Measurements from ENCODE around the gene AGXT2. TPM values are rescaled to one million over a fixed set of nuclear protein-coding genes. Genes with fewer than 3 reads are reported as not detected.
"Not testable (repeated sequence)": the region's sequence is repeated elsewhere in the genome, so short reads cannot be mapped to it uniquely, and the experiment has no call there.

AGXT2 gene
- total RNA-seq, 2 experiments from 2014 or later, result not detected

DNA sequence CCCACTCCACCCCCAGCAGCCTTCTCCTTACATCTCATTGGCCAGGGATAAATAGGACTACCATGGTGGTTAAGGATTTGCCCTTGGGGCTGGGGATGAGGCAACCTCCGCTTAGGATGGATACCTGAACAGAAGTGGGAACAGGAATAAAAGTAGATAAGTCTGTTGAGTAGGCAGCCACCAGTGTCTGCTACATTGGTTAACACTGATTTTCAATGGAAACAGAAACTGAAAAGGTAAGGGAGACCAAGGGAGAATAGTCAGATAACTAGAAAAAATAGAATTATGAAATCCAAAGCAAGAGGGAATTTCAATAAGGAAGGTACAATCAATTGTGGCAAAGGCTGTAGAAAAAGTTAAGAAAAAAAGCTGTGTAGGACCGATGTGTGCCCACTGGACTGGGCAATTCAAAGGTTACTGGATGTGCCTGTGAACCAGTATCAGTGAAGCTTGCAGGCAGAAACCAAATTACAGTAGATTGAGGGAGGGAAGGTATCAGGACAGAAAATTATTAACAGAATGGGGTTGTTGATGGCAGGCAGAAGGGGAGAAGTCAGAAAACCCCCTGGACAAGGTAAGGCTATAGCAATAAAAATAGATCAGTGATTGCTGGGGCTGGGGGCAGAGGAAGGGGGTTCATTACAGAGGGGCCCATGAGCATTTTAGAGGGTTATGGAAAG is 69.7 kb downstream of the AGXT2 start:
- no peaks in the 10 kb centered on the region for H3K36me3 Mint-ChIP-seq
- H3K27me3 Mint-ChIP-seq, result peaks cover 2% of the 10 kb centered on the region
- intact Hi-C loops (cut with micrococcal nuclease), result no loop called here
- H3K4me3 Mint-ChIP-seq, result no peak overlapping the region
- POLR2A ChIA-PET, result no interaction called here
- no peak for DNase-seq
- no peak overlapping the region for H3K27ac Mint-ChIP-seq
- CTCF ChIA-PET, result no interaction called here
- H3K4me1 Mint-ChIP-seq (ENCODE audit: low read depth), result no peaks in the 10 kb centered on the region
- peaks cover 7% of the 10 kb centered on the region for H3K9me3 Mint-ChIP-seq

DNA sequence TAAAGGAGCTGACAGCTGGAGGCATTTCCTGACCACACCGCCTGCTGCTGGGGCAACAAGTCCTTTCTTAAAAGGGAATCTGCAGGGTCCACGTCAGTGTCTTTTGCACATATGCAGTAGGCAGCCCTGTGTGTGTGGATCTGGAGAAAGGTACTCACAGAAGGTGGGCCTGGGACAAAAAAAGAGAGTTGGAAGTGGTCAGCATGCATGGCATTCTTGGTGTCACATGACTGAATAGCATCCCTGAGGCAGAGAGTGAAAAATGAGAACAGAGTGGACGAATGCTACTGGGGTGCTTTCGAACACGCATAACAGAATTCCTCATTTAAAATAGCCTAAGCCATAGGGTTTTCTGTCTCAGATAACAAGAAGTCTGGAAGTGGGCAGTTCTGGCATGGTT is 71.4 kb downstream of the AGXT2 start:
- ChIA-PET POLR2A (interaction anchor here (0.5 kb wide), 1 partner anchor 20 kb away, joined by 3 read pairs; no protein-coding TSS in a partner anchor), CTCF (interaction anchor here (0.9 to 1.0 kb wide), 2 partner anchors 14 to 27 kb away, joined by 3 to 4 read pairs; no protein-coding TSS in a partner anchor)
- DNase-seq, result no peak
- intact Hi-C loops (cut with micrococcal nuclease), result no loop called here
- Mint-ChIP-seq H3K36me3 (no peaks in the 10 kb centered on the region), H3K4me1 (ENCODE audit: low read depth) (no peaks in the 10 kb centered on the region), H3K4me3 (no peak overlapping the region), H3K9me3 (peaks cover under 1% of the 10 kb centered on the region), H3K27ac (no peak overlapping the region), H3K27me3 (peaks cover 2% of the 10 kb centered on the region)

DNA sequence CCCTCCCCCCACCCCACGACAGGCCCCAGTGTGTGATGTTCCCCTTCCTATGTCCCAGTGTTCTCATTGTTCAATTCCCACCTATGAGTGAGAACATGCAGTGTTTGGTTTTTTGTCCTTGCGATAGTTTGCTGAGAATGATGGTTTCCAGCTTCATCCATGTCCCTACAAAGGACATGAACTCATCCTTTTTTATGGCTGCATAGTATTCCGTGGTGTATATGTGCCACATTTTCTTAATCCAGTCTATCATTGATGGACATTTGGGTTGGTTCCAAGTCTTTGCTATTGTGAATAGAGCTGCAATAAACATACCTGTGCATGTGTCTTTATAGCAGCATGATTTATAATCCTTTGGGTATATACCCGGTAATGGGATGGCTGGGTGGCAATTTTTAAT is 76.1 kb downstream of the AGXT2 start:
- H3K4me3 Mint-ChIP-seq; intact Hi-C loops (cut with micrococcal nuclease); H3K36me3 Mint-ChIP-seq; DNase-seq; H3K27me3 Mint-ChIP-seq; H3K9me3 Mint-ChIP-seq; CTCF ChIA-PET; H3K4me1 Mint-ChIP-seq (ENCODE audit: low read depth); H3K27ac Mint-ChIP-seq; POLR2A ChIA-PET: not testable (repeated sequence)

DNA sequence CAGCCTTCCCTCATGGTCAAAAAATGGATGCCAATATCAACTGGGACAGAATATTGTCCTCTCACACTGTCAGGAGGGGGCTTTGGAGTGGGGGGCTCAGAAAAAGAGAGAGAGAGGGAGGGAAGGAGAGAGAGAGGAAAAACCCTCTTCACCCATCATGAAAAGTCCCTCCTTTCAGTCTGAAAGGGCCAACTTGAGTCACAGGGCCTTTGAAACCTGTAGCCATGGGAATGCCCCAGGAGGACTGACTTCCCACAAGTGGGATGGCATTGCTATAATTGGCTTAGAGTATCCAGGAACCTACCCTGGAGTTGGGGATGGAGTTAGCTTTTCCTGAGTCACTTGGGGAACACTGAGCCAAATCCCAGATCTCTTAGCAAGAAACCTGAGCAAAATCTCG is 77.2 kb downstream of the AGXT2 start:
- Mint-ChIP-seq H3K9me3 (peaks cover 8% of the 10 kb centered on the region), H3K4me3 (no peak overlapping the region), H3K36me3 (peaks cover 15% of the 10 kb centered on the region), H3K27me3 (no peaks in the 10 kb centered on the region), H3K27ac (no peak overlapping the region), H3K4me1 (ENCODE audit: low read depth) (no peaks in the 10 kb centered on the region)
- DNase-seq, result no peak
- POLR2A ChIA-PET, result no interaction called here
- intact Hi-C loops (cut with micrococcal nuclease), result no loop called here
- CTCF ChIA-PET, result no interaction called here

- H3K27ac Mint-ChIP-seq, result no peak overlapping the region
- POLR2A ChIA-PET, result no interaction called here
Measured at GRCh38 chr5:34968258-34968657, 79.5 kb downstream of the AGXT2 start.

DNA sequence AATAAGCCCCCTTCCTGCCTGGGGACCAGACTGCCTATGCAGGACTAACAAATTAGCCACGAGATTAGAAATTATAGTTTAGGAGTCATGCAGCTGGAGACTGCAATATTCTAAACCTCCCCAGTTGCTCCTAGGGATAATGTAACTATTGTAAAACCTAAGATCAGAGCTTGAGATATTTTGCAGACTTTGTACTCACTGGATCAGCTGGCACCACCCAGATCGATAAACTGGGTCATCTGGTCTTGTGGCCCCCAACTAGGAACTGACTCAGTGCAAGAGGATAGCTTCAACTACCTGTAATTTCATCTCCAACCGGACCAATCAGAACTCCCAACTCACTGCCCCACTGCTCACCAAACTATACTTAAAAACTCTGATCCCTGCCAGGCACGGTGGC is 80.2 kb downstream of the AGXT2 start:
- intact Hi-C loops (cut with micrococcal nuclease), result no loop called here
- no peaks in the 10 kb centered on the region for H3K4me1 Mint-ChIP-seq (ENCODE audit: low read depth)
- POLR2A ChIA-PET, result no interaction called here

More at GRCh38 chr5:34968258-34968657, 79.5 kb downstream of the AGXT2 start:
- CTCF ChIA-PET, result interaction anchor here (1.2 kb wide), 1 partner anchor 35 kb away, joined by 3 read pairs; no protein-coding TSS in a partner anchor
- no peak for DNase-seq
- Mint-ChIP-seq H3K9me3 (peaks cover 10% of the 10 kb centered on the region), H3K36me3 (peaks cover 15% of the 10 kb centered on the region), H3K27me3 (no peaks in the 10 kb centered on the region), H3K4me1 (ENCODE audit: low read depth) (no peaks in the 10 kb centered on the region), H3K4me3 (no peak overlapping the region)
- intact Hi-C loops (cut with micrococcal nuclease), result no loop called here

GRCh38 chr5:34959323-34959722 is 88.4 kb downstream of the AGXT2 start:
- intact Hi-C loops (cut with micrococcal nuclease), result no loop called here
- no peaks in the 10 kb centered on the region for H3K27me3 Mint-ChIP-seq
- no peaks in the 10 kb centered on the region for H3K9me3 Mint-ChIP-seq
- peak; percentile 16 for DNase-seq
- H3K4me1 Mint-ChIP-seq (ENCODE audit: low read depth), result peaks cover 19% of the 10 kb centered on the region
- CTCF ChIA-PET, result interaction anchor here (0.7 to 5.4 kb wide), 3 partner anchors 8 to 411 kb away, joined by 3 to 52 read pairs (median 3); no protein-coding TSS in a partner anchor
- POLR2A ChIA-PET, result no interaction called here
- no peak overlapping the region for H3K4me3 Mint-ChIP-seq
- peaks cover 12% of the 10 kb centered on the region for H3K36me3 Mint-ChIP-seq
- no peak overlapping the region for H3K27ac Mint-ChIP-seq

More for the DNA sequence above, 80.2 kb downstream of the AGXT2 start:
- Mint-ChIP-seq H3K36me3 (peaks cover 15% of the 10 kb centered on the region), H3K27ac (no peak overlapping the region), H3K4me3 (no peak overlapping the region), H3K27me3 (no peaks in the 10 kb centered on the region), H3K9me3 (peaks cover 10% of the 10 kb centered on the region)
- CTCF ChIA-PET, result no interaction called here
- no peak for DNase-seq

DNA sequence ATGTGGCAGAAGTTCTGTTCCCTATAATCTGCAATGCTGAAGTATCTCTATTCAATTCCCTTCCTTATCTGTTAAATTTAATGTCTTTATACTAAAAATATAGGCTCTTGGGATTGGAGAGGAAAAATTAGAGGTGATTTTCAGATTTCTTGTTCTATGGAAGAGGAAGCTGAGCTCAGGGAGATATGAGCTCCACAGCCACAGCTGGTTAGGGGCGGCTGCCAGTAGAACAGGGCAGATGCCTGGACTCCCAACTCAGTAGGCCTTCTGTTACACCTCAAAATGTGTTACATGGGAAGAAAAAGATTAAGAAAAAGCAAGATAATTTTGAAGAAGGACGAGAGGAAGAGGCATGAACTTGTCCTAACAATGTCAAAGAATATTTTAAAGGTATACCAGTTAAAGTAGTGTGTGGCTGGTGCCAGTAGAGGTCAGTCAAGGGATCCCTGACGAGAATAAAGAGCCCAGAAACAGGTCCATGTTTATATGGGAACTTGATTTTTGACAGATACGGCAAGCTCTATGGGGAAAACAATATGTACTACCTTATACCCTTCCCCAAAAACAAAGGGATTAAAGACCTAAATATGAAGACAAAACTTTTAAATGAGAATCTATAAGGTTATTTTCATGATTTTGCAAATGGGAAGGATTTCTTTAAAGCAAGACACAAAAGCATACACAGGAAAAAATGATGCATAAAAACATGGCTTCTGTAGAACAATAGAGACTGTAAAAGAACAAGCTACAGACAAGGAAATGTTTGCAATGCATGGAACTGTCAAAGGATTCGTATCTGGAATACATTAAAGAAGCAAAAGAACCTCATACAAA is 89.7 kb downstream of the AGXT2 start:
- H3K27ac Mint-ChIP-seq, result no peak overlapping the region

GRCh38 chr5:34957321-34957720 is 90.4 kb downstream of the AGXT2 start:
- peaks cover 17% of the 10 kb centered on the region for H3K36me3 Mint-ChIP-seq
- ChIA-PET CTCF (interaction anchor here (1.3 to 5.4 kb wide), 2 partner anchors 13 to 45 kb away, joined by 3 to 52 read pairs; no protein-coding TSS in a partner anchor), POLR2A (no interaction called here)
- no peaks in the 10 kb centered on the region for H3K9me3 Mint-ChIP-seq
- no peaks in the 10 kb centered on the region for H3K27me3 Mint-ChIP-seq
- peaks cover 19% of the 10 kb centered on the region for H3K4me1 Mint-ChIP-seq (ENCODE audit: low read depth)
- no peak overlapping the region for H3K27ac Mint-ChIP-seq
- intact Hi-C loops (cut with micrococcal nuclease), result no loop called here
- no peak for DNase-seq
- no peak overlapping the region for H3K4me3 Mint-ChIP-seq

More for the DNA sequence above, 89.7 kb downstream of the AGXT2 start:
- Mint-ChIP-seq H3K4me1 (ENCODE audit: low read depth) (peaks cover 19% of the 10 kb centered on the region), H3K9me3 (no peaks in the 10 kb centered on the region), H3K36me3 (peaks cover 15% of the 10 kb centered on the region), H3K4me3 (no peak overlapping the region), H3K27me3 (no peaks in the 10 kb centered on the region)
- DNase-seq, result no peak
- intact Hi-C loops (cut with micrococcal nuclease), result loop anchor here (1.0 kb wide), 1 partner anchor 45 kb away; no protein-coding TSS in a partner anchor
- ChIA-PET CTCF (interaction anchor here (1.3 to 5.4 kb wide), 2 partner anchors 14 to 45 kb away, joined by 3 to 52 read pairs; no protein-coding TSS in a partner anchor), POLR2A (no interaction called here)

Other genes with a start within 250 kb of the AGXT2 start
- gene TTC23L, start 208.8 kb downstream of the AGXT2 start, total RNA-seq, result under 1 TPM in 1 of 2 experiments, not detected in 1; 0.07 TPM
- 10 to 100 TPM; 36.2 to 38.3 TPM for gene RAD1, start 132.4 kb downstream of the AGXT2 start, total RNA-seq
- gene BRIX1, start 132.2 kb downstream of the AGXT2 start, total RNA-seq, result 10 to 100 TPM; 67.4 to 71.4 TPM
- gene DNAJC21, start 118.4 kb downstream of the AGXT2 start, total RNA-seq, result 10 to 100 TPM; 60.3 to 62.3 TPM
- gene PRLR, start 182.5 kb upstream of the AGXT2 start, total RNA-seq, result not detected